ENCODE data around the gene TMEM232. TPM values are rescaled to one million over a fixed set of nuclear protein-coding genes. Genes with fewer than 3 reads are reported as not detected.

The TMEM232 gene
- total RNA-seq, 2 experiments from 2014 or later = 1.5 to 2.9 TPM

DNA sequence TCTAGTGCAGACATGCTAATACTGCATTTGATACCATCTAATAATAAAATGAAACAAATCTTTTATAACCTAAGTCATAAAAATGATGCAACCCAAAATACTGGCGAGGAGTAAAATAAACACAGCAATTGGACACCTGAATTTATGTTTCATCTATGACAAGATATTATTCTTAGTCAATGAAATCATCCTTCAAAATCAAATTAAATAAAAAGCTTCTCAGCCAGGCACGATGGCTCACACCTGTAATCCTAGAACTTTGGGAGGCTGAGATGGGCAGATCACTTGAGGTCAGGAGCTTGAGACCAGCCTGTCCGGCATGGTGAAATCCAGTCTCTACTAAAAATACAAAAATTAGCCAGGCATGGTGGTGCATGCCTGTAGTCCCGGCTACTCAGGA is 179.0 kb downstream of the TMEM232 start:
- no peak overlapping the region for H3K27ac ChIP-seq (ENCODE audit: low read depth, low read length, poor library complexity, severe bottlenecking)
- no peak overlapping the region for H3K4me2 ChIP-seq (ENCODE audit: low read length)
- DNase-seq (ENCODE audit: low spot score) = no peak
- TF ChIP-seq EZH2phosphoT487 (IDR thresholded peaks at IDR 0.05; ENCODE audit: borderline replicate concordance, low read depth, low read length) = no peak
- no peaks in the 10 kb centered on the region for H3K9me2 ChIP-seq (ENCODE audit: insufficient read depth, low read length)
- intact Hi-C loops (cut with micrococcal nuclease; ENCODE audit: unreplicated experiment) = no loop called here
- H3K79me2 ChIP-seq (ENCODE audit: insufficient read depth, low read depth, low read length) = no peaks in the 10 kb centered on the region
- H3K4me3 ChIP-seq (ENCODE audit: low read depth, low read length, poor library complexity, severe bottlenecking) = no peak overlapping the region
- no peaks in the 10 kb centered on the region for H3K36me3 ChIP-seq (ENCODE audit: insufficient read depth, low read length)
- H3K4me1 ChIP-seq (ENCODE audit: insufficient read depth, low read length, poor library complexity, severe bottlenecking) = no peaks in the 10 kb centered on the region
- no peak overlapping the region for H2AFZ ChIP-seq (ENCODE audit: low read length)
- ChIA-PET CTCF (ENCODE audit: unreplicated experiment) (no interaction called here), POLR2A (interaction anchor here (0.7 kb wide), 1 partner anchor 395 kb away, joined by 7 read pairs; no protein-coding TSS in a partner anchor)
- BruUV-seq (replicated peaks) = no TSS peak
- no peaks in the 10 kb centered on the region for H3K9me3 ChIP-seq (ENCODE audit: low read length)
- H4K20me1 ChIP-seq (ENCODE audit: insufficient read depth, low read length) = no peaks in the 10 kb centered on the region

- no peak overlapping the region for H3K4me2 ChIP-seq (ENCODE audit: low read length)
- no peaks in the 10 kb centered on the region for H3K36me3 ChIP-seq (ENCODE audit: insufficient read depth, low read length)
- DNase-seq (ENCODE audit: low spot score) = no peak
- no peak overlapping the region for H3K4me3 ChIP-seq (ENCODE audit: low read depth, low read length, poor library complexity, severe bottlenecking)
- H4K20me1 ChIP-seq (ENCODE audit: insufficient read depth, low read length) = no peaks in the 10 kb centered on the region
- no peaks in the 10 kb centered on the region for H3K79me2 ChIP-seq (ENCODE audit: insufficient read depth, low read depth, low read length)
- H3K27ac ChIP-seq (ENCODE audit: low read depth, low read length, poor library complexity, severe bottlenecking) = no peak overlapping the region
- TF ChIP-seq CTCF (conservative IDR thresholded peaks at IDR 0.05; ENCODE audit: low read length) = no peak
- TF ChIP-seq EZH2phosphoT487 (IDR thresholded peaks at IDR 0.05; ENCODE audit: borderline replicate concordance, low read depth, low read length) = no peak
- BruUV-seq (replicated peaks) = no TSS peak
- H2AFZ ChIP-seq (ENCODE audit: low read length) = no peak overlapping the region
- POLR2A ChIA-PET = no interaction called here
- CTCF ChIA-PET (ENCODE audit: unreplicated experiment) = no interaction called here
- no peaks in the 10 kb centered on the region for H3K4me1 ChIP-seq (ENCODE audit: insufficient read depth, low read length, poor library complexity, severe bottlenecking)
- intact Hi-C loops (cut with micrococcal nuclease; ENCODE audit: unreplicated experiment) = no loop called here
- H3K9me2 ChIP-seq (ENCODE audit: insufficient read depth, low read length) = no peaks in the 10 kb centered on the region
- H3K9me3 ChIP-seq (ENCODE audit: low read length) = no peaks in the 10 kb centered on the region
These were observed 180.8 kb downstream of the TMEM232 start for GRCh38 chr5:110545716-110546115.

DNA sequence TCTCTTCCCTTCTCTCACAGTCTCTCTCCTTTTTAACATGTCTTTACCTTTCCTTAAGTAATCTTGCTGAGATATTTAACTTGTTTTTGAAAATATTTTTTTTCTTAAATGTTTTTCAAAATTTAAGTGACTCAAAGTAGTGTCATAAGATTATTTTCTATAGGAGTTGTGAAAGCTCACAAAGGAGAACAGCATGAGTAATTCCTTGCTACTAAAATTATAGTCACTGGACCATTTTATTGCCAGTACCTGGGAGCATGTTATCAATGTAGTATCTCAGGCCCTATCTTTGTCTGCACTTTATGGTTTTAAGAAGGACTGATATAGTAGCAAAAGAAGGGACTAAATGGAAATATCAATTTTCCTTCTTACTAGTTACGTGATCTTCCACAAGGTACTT is 181.9 kb downstream of the TMEM232 start:
- Histone ChIP-seq H4K20me1 (ENCODE audit: insufficient read depth, low read length) (no peaks in the 10 kb centered on the region), H3K4me3 (ENCODE audit: low read depth, low read length, poor library complexity, severe bottlenecking) (no peak overlapping the region), H3K36me3 (ENCODE audit: insufficient read depth, low read length) (no peaks in the 10 kb centered on the region), H3K79me2 (ENCODE audit: insufficient read depth, low read depth, low read length) (no peaks in the 10 kb centered on the region), H2AFZ (ENCODE audit: low read length) (no peak overlapping the region), H3K9me2 (ENCODE audit: insufficient read depth, low read length) (no peaks in the 10 kb centered on the region), H3K27ac (ENCODE audit: low read depth, low read length, poor library complexity, severe bottlenecking) (no peak overlapping the region), H3K4me2 (ENCODE audit: low read length) (no peak overlapping the region), H3K4me1 (ENCODE audit: insufficient read depth, low read length, poor library complexity, severe bottlenecking) (no peaks in the 10 kb centered on the region), H3K9me3 (ENCODE audit: low read length) (no peaks in the 10 kb centered on the region)
- POLR2A ChIA-PET = no interaction called here
- TF ChIP-seq EZH2phosphoT487 (IDR thresholded peaks at IDR 0.05; ENCODE audit: borderline replicate concordance, low read depth, low read length) = no peak
- no peak for TF ChIP-seq CTCF (conservative IDR thresholded peaks at IDR 0.05; ENCODE audit: low read length)
- CTCF ChIA-PET (ENCODE audit: unreplicated experiment) = no interaction called here
- BruUV-seq (replicated peaks) = no TSS peak
- intact Hi-C loops (cut with micrococcal nuclease; ENCODE audit: unreplicated experiment) = no loop called here
- DNase-seq (ENCODE audit: low spot score) = no peak

Measured in OCI-LY7 (cell line).